Kidney (tissue), 14 donors: ENCODE results near the gene PIBF1. TPM values are rescaled to one million over a fixed set of nuclear protein-coding genes. Genes with fewer than 3 reads are reported as not detected.

Experiments
- DNase-seq, 5 donors: peaks; one replicate each; pipeline ENCODE4 v3.0.0-alpha.2; 2013 to 2020
- FAIRE-seq: peaks from 2 replicates; lab custom pipeline; 2012; peaks lifted over from hg19 to GRCh38; lab: Jason Lieb, UNC
- H3K27ac ChIP-seq, 2 donors: one replicate each; pipeline ENCODE4 v1.7.0; 2013; ENCODE audit warnings: low read depth in 2 of 2, low read length in 2 of 2, inconsistent platforms in 1 of 2
- H3K27me3 ChIP-seq: one replicate; pipeline ENCODE4 v1.7.1; 2013; ENCODE audit warnings: low read length, inconsistent platforms; ENCODE audit not compliant: control insufficient read depth, insufficient read depth
- H3K36me3 ChIP-seq, 3 donors: one replicate each; pipeline versions ENCODE4 v1.7.0 to v1.7.1; 2013; ENCODE audit warnings: low read length in 3 of 3, control low read depth in 1 of 3, inconsistent platforms in 1 of 3; ENCODE audit not compliant: insufficient read depth in 3 of 3, control insufficient read depth in 2 of 3
- H3K4me1 ChIP-seq, 3 donors: one replicate each; pipeline versions ENCODE4 v1.7.0 to v1.7.1; 2013; ENCODE audit warnings: low read length in 3 of 3, inconsistent platforms in 1 of 3, low read depth in 1 of 3; ENCODE audit not compliant: control insufficient read depth in 2 of 3, insufficient read depth in 2 of 3
- H3K4me3 ChIP-seq, 3 donors: one replicate each; pipeline versions ENCODE4 v1.7.0 to v1.8.1; 2013; ENCODE audit warnings: low read length in 3 of 3, control low read depth in 1 of 3, inconsistent platforms in 1 of 3
- H3K9ac ChIP-seq, 3 donors: one replicate each; pipeline versions ENCODE4 v1.7.0 to v1.7.1; 2013; ENCODE audit warnings: low read length in 3 of 3, control low read depth in 1 of 3, inconsistent platforms in 1 of 3
- H3K9me3 ChIP-seq, 3 donors: one replicate each; pipeline versions ENCODE4 v1.7.0 to v1.7.1; 2013; ENCODE audit warnings: low read length in 3 of 3, control low read depth in 1 of 3, inconsistent platforms in 1 of 3; ENCODE audit not compliant: control insufficient read depth in 2 of 3, insufficient read depth in 1 of 3
- CTCF ChIP-seq: IDR thresholded peaks from 3 replicates; pipeline ENCODE4 v1.5.1; 2012; ENCODE audit warnings: mild to moderate bottlenecking, moderate library complexity, borderline replicate concordance; ENCODE audit not compliant: insufficient read depth; ENCODE audit errors: extremely low read depth
- intact Hi-C: fragments of 100-400 bp; cut with DNase I; formaldehyde crosslinking; loops from one replicate; pipeline ENCODE4 v1.11.1; 2022
- polyA plus RNA-seq: library from polyadenylated mRNA; stranded (reverse); fragments of 350-450 nt; fragmentation: Illumina TruSeq; extraction: RNeasy Lipid Tissue Mini Kit (QIAGEN cat#74804); gene quantifications from one replicate; pipeline ENCODE4 v1.2.3, GENCODE V29; 2014; ENCODE audit warnings: low read depth, low replicate concordance; ENCODE audit not compliant: insufficient read depth
- total RNA-seq: library from RNA; stranded (reverse); fragmentation: NEBNext Ultra II Directional; extraction: Animal tissue kit (Norgen Biotek cat#: 25700); gene quantifications from one replicate; pipeline ENCODE4 v1.2.1, GENCODE V29; 2021
- donor health status: control.
- donor health status: control.
- donor health status: control.
- donor health status: control.
- donor health status: control.
- donor health status: DM: yes; HTN: yes; CAD: no.
- donor health status: Normal renal cell carcinoma (clear cell type).

PIBF1 gene
- total and polyA plus RNA-seq, 2 donors from 2014 or later = 17.6 to 30.5 TPM

GRCh38 chr13:72990953-72991352 lies 209.0 kb downstream of the PIBF1 start:
- DNase-seq (no peak), FAIRE-seq (no peak)
- no peaks in the 10 kb centered on the region for H3K27me3 ChIP-seq
- H3K9ac ChIP-seq = no peak overlapping the region
- H3K27ac ChIP-seq = no peak overlapping the region
- intact Hi-C loops = no loop called here
- H3K36me3 ChIP-seq = no peaks in the 10 kb centered on the region
- H3K4me3 ChIP-seq = no peak overlapping the region
- H3K9me3 ChIP-seq = no peaks in the 10 kb centered on the region
- no peak for TF ChIP-seq CTCF
- no peaks in the 10 kb centered on the region for H3K4me1 ChIP-seq

GRCh38 chr13:72998012-72998411 lies 216.1 kb downstream of the PIBF1 start:
- Histone ChIP-seq H3K9me3 (no peaks in the 10 kb centered on the region), H3K4me3 (no peak overlapping the region), H3K9ac (no peak overlapping the region), H3K27me3 (no peaks in the 10 kb centered on the region), H3K27ac (no peak overlapping the region), H3K36me3 (peaks cover 0 to 3% (median 0%) of the 10 kb centered on the region in 3 donors), H3K4me1 (no peaks in the 10 kb centered on the region)
- FAIRE-seq = no peak
- DNase-seq = no peak
- no peak for TF ChIP-seq CTCF
- intact Hi-C loops = no loop called here

GRCh38 chr13:73000027-73000674 lies 218.2 kb downstream of the PIBF1 start:
- Histone ChIP-seq H3K27me3 (no peaks in the 10 kb centered on the region), H3K36me3 (peaks cover 0 to 3% (median 0%) of the 10 kb centered on the region in 3 donors), H3K4me1 (no peaks in the 10 kb centered on the region), H3K27ac (no peak overlapping the region), H3K4me3 (no peak overlapping the region), H3K9me3 (no peaks in the 10 kb centered on the region), H3K9ac (no peak overlapping the region)
- DNase-seq (peak in 1 of 5 donors; percentile 8), FAIRE-seq (no peak)
- intact Hi-C loops = no loop called here
- TF ChIP-seq CTCF = no peak

- Histone ChIP-seq H3K4me1 (no peaks in the 10 kb centered on the region), H3K27ac (no peak overlapping the region), H3K4me3 (no peak overlapping the region), H3K9me3 (no peaks in the 10 kb centered on the region), H3K27me3 (no peaks in the 10 kb centered on the region), H3K9ac (no peak overlapping the region), H3K36me3 (peaks cover 0 to 3% (median 0%) of the 10 kb centered on the region in 3 donors)
- no peak for TF ChIP-seq CTCF
- intact Hi-C loops = no loop called here
- no peak for FAIRE-seq
- DNase-seq = no peak
These were observed 220.0 kb downstream of the PIBF1 start for GRCh38 chr13:73001971-73002370.
